Ramos (cell line): ENCODE results near the gene IFI27.
"Not testable (repeated sequence)": the region's sequence is repeated elsewhere in the genome, so short reads cannot be mapped to it uniquely, and the experiment has no call there.

Experiments used
- in situ Hi-C: fragments of 300-500 bp; cut with MboI; formaldehyde crosslinking; loops from one replicate; pipeline ENCODE4 v1.14.3; 2022; ENCODE audit warnings: low sequenced_read_pairs; ENCODE audit not compliant: unreplicated experiment

IFI27 gene

DNA sequence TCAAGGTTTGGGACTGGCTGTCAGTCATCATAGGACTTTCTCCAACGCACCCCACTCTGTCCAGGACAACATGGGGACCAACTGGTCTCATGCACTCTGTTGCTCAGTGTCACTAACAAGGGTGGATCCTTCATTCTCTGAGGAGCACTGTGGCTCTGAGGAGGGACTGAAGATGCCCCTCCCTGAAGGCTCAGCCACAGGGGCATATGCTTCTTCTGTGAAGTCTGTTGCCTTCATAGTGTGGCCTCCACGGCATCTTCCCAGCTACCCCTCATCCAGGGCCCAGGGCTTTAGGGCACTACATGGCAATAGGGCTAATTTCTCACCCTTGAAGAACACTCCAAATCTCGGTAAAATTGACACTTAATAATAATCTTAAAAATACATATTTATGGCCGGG is 33.2 kb downstream of the IFI27 start:
- in situ Hi-C loops: loop anchor here (25.0 kb wide), 1 partner anchor 106 kb away; the partner anchor contains the start of gene OTUB2

GRCh38 chr14:94144765-94145164 is 34.2 kb downstream of the IFI27 start:
- in situ Hi-C loops: loop anchor here (25.0 kb wide), 1 partner anchor 107 kb away; the partner anchor contains the start of gene OTUB2

DNA sequence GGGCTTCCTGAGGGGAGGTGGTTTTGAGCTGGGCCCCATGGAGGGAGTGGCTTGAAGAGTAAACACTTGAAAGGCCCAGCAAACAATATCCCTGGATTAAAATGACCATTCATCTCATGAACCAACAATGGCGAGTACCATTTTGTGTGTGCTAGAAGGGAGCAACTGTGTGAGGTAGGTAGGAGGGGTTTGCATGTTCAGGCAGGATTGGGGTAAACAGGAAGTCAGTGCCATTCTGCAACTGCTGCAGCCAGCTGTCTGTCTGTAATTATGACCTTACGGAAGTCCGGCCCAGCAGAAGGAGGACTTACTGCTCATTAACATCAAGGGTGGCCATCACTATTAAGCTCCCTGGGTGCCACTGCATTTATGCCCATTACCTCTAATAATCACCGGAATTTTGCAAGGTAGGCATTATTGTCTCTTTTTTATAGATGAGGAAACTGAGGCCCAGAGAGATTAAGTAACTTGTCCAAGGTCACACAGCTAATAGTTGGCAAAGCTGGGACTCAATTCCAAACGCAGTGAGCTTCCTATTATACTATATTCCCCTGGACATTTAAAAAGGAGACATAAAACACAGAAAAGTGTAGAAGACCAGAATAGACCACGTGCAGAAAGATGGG is 35.5 kb downstream of the IFI27 start:
- in situ Hi-C loops: loop anchor here (25.0 kb wide), 1 partner anchor 109 kb away; the partner anchor contains the start of gene OTUB2

DNA sequence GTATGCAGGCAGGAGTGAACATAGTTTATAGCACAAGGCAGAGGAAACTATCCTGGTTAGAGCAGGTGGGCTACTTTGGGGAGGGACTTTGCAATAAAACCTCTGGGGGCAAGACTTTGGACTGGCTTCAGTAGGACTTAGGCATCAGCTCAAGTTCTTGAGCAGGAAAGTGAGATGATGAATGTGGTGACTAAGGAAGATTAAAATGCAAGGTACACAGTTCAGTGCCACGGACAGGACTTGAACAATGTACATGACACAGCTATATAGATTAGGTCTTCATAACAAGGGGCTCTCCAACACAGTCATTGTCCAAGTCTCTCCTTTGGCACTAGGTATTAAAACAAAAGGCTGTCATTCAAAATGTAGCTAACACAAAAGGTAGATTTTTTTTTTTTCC is 42.1 kb downstream of the IFI27 start:
- in situ Hi-C loops: no loop called here

GRCh38 chr14:94153750-94154342 is 43.3 kb downstream of the IFI27 start:
- in situ Hi-C loops: no loop called here

DNA sequence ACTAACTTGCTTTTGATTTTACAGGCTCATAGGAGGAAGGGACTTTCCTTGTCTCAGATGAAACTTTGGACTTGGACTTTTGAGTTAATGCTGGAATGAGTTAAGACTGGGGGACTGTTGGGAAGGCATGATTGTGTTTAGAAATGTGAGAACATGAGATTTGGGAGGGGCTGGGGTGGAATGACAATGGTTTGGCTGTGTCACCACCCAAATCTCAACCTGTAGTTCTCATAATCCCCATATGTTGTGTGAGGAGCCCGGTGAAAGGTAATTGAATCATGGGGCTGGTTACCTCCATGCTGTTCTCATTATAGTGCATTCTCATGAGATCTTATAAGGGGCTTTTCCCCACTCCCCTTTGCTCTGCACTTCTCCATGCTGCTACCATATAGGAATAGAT is 45.6 kb downstream of the IFI27 start:
- in situ Hi-C loops: not testable (repeated sequence)

DNA sequence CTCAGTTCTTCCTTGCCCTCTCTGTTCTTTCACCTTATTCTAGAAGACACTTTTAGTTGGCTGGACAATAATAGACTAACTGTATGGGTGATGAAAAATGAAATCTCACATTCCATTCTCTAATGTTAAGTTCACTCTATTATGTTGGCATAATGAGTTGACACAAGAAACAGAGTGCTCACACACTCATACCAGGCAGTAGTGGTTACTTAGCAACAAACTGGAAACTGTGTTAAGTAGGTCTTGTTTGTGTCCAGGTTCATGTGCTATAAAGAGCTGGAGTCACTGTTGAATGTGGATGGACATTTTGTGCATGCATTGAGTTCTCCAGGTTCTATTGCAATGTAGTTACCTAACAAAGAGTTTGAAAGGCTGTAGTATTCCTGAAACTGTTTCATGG is 46.7 kb downstream of the IFI27 start:
- in situ Hi-C loops: no loop called here

DNA sequence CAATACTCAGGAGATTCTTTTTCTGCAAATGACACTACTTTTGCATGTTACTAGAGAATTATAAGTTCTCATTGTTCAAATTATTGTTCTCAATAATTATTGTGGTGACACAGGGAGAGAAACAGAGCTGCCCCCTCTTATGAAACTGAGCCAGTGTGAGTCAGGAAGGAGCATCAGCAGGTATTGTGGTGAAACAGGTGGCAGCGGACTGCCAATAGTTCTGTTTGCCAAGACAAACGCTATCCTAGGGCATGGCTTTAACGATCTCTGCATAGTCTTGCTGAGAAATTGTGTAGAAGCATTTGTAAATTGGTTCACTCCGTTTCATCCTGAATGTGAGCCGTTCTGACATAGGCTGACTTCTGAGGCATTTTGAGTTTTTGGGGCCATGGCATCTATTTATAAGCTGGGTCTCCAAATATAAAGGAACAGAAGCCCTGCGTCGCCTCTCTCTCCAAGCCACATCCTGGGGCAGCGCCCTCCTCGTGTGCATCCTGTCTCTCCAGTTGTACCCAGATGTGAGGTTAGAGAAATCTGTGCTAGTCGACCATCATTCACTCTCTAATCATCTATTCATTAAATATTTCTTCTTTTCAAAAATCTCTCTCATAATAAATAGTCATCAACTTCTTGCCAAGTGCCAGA is 47.8 kb downstream of the IFI27 start:
- in situ Hi-C loops: no loop called here

DNA sequence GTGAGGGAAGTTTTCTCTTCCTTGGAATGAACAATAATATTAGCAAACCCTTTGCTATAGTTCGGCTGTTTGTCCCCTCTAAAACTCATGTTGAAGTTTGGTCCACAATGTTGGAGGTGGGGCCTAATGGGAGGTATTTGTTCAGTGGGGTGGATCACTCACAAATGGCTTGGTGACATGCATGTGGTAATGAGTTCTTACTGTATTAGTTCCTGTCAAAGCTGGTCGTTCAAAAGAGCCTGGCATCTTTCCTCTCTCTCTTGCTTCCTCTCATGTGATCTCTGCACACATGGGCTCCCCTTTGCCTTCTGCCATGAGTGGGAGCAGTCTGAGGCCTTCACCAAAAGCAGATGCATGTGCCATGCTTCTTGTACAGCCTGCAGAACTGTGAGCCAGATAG is 50.5 kb downstream of the IFI27 start:
- in situ Hi-C loops: no loop called here

GRCh38 chr14:94161981-94162380 is 51.4 kb downstream of the IFI27 start:
- in situ Hi-C loops: no loop called here

DNA sequence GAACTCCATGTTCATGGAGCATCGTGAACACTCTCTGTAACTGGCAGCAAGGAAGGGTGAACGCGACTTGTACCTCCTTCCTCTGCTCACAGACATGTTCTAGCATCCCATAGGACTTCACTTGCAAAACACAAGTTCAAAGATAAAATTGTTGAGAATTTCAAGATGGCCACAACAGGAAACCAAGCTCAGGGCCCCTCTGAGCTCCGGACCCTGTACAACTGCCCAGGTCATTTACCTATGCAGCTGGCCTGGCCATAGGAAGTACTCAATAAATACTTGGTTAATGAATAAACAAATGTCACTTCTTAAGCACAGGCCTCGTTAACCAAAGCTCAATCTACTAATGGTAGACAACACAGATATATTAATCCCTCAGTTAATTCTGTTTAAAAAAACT is 51.9 kb downstream of the IFI27 start:
- in situ Hi-C loops: no loop called here

DNA sequence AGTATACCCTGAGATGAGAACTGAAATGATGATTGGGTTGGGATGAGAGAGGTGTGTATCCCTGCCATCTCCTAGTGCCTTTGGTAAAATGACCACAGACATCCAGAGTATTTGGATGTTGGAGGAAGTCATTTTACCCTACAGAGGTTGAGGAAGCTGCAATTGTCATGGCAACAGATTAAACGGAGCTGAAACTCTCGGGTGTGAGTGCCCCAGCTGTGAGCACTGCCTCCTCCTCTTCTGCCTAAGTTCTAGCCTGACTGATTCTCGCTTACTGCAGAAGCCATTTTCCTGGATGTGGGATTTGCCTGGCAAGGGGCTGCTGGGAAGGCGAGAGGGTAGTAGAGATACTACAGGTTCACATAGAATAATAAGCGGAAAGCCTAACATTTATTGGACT is 53.3 kb downstream of the IFI27 start:
- in situ Hi-C loops: no loop called here

- in situ Hi-C loops: no loop called here
Observed at GRCh38 chr14:94164685-94165431, 54.3 kb downstream of the IFI27 start.

GRCh38 chr14:94165744-94166143 is 55.2 kb downstream of the IFI27 start:
- in situ Hi-C loops: no loop called here
